Activated naive CD4-positive, alpha-beta T cell treated with anti-CD3 and anti-CD28 coated beads, Interleukin-2, amount 50 U/mL, for 24 hours (primary cell): ENCODE data around the gene LRBA.

Experiments used
- H3K27ac Mint-ChIP-seq: one replicate; pipeline ENCODE4 v1.8.0; 2021; ENCODE audit warnings: mild to moderate bottlenecking, mixed read lengths
- H3K27me3 Mint-ChIP-seq: one replicate; pipeline ENCODE4 v1.8.0; 2021; ENCODE audit warnings: mixed read lengths
- H3K36me3 Mint-ChIP-seq: one replicate; pipeline ENCODE4 v1.8.0; 2021; ENCODE audit warnings: mixed read lengths
- H3K4me1 Mint-ChIP-seq: one replicate; pipeline ENCODE4 v1.8.0; 2021; ENCODE audit warnings: mixed read lengths
- H3K4me3 Mint-ChIP-seq: one replicate; pipeline ENCODE4 v1.8.0; 2021; ENCODE audit warnings: mild to moderate bottlenecking, mixed read lengths
- H3K9me3 Mint-ChIP-seq: one replicate; pipeline ENCODE4 v1.8.0; 2021; ENCODE audit warnings: mixed read lengths

Gene LRBA

DNA sequence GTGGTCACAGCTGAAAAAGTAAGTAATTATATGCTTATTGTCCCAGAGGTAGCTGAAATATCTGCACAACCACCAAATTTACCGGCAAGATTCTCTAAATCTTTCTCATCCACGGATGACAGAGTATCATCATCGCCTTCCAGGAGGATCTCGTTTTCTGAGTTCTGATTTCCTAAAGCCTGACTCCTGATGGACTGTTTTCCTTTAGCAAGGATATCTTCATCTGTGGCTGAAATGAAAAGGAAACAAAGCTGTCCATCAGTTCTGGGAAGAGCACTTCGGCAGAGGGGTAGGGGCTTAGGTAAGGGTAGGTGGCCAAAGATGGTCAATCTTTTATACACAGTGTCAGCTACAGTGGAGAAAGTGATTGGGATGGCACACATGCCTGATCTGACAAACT is 424.5 kb downstream of the LRBA start:
- Mint-ChIP-seq H3K9me3 (no peaks in the 10 kb centered on the region), H3K4me1 (no peaks in the 10 kb centered on the region)

DNA sequence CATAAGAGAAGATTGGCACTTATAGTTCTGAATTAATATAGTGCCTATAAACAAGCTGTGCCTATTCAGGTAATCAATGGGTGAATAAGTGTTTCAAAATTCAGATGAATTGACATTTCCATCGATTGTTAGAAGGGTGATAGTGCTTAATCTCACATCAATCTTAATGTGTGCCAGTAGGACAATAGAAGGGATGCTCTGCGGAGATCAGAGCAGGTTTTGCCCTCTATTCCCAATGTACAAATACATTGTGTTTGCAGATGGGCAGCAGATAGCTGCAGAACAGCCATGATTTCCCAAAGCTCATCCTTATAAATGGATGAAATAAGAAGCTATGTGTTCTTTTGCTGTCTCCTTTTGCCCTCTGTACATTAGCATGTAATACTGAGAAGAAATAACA is 425.9 kb downstream of the LRBA start:
- Mint-ChIP-seq H3K9me3 (no peaks in the 10 kb centered on the region), H3K4me3 (no peak overlapping the region), H3K36me3 (peaks cover 18% of the 10 kb centered on the region), H3K4me1 (no peaks in the 10 kb centered on the region), H3K27ac (no peak overlapping the region), H3K27me3 (no peaks in the 10 kb centered on the region)

More for the DNA sequence above, 424.5 kb downstream of the LRBA start:
- H3K36me3 Mint-ChIP-seq = peaks cover 13% of the 10 kb centered on the region
- no peak overlapping the region for H3K27ac Mint-ChIP-seq
- H3K27me3 Mint-ChIP-seq = no peaks in the 10 kb centered on the region
- H3K4me3 Mint-ChIP-seq = no peak overlapping the region

DNA sequence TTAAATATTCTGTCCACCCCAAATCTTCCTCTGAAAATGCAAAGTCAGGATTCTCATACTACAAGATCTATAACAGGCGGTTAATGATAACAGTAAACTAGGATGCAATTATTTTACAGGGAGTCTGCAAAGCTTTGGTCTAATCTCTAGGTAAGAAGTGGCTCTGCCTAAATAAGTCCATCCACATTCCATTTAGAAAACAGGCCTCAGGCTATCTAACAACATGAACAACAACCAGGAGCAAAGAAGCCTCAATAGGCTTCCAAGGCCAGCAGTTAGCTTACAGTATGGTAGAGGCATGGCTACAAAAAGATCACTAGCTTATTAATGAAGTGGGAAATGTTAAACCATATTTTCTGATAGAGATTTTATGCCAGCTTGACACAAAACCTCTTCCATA is 426.8 kb downstream of the LRBA start:
- Mint-ChIP-seq H3K9me3 (no peaks in the 10 kb centered on the region), H3K27ac (no peak overlapping the region), H3K4me3 (no peak overlapping the region)

DNA sequence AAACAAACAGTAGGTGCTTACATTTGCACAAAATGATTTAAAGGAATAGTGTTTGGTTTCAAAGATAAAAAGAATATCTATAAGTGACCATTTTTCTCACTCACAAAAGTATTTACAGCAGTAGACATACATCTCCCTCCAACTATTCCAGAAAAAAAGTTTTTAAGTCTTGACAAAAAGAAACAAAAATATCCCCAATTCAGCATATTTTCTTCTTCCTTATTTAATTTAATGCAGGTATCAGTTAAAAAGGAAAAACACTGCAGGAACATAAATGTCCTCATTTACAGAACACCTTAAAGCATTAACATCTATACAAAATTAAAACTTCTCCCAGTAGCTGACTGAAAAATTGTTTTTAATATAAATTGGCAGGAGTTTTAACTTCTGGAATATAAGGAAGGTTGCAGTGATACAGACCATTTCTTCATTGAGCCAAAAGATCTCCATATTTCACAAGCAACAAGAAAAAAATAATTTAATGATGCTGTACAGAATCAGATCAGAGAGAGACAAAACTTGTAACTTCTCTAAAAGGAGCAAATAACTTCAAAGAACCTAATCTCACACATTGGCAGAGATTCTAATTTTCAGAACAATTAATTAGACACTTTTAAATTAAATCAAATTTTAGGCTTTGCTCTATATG is 428.8 kb downstream of the LRBA start:
- Mint-ChIP-seq H3K4me3 (no peak overlapping the region), H3K27me3 (no peaks in the 10 kb centered on the region), H3K36me3 (peaks cover 29% of the 10 kb centered on the region)

More for the DNA sequence above, 426.8 kb downstream of the LRBA start:
- Mint-ChIP-seq H3K4me1 (no peaks in the 10 kb centered on the region), H3K27me3 (no peaks in the 10 kb centered on the region), H3K36me3 (peaks cover 24% of the 10 kb centered on the region)

DNA sequence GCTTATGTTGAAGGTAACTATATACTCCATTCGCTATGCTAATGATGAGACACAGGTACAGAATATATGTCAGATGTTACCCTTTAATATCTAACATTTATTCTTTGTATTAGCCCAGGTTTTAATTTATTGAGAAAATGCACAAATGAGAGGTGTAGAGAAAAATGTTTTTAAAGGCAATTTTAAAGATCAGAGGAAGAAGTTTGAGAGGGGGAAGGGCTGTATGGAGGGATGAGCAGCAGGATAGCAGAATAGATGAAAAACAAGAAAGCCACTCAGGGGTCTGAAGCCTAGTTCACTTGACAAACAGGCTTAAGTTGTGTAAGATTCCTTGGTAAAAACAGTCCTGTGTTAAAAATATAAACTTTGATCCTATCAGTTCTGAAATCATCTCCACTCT is 429.5 kb downstream of the LRBA start:
- H3K9me3 Mint-ChIP-seq = no peaks in the 10 kb centered on the region
- no peaks in the 10 kb centered on the region for H3K4me1 Mint-ChIP-seq
- peaks cover 28% of the 10 kb centered on the region for H3K36me3 Mint-ChIP-seq
- H3K27ac Mint-ChIP-seq = peak overlapping the region; percentile 51
- no peaks in the 10 kb centered on the region for H3K27me3 Mint-ChIP-seq
- no peak overlapping the region for H3K4me3 Mint-ChIP-seq

More for the DNA sequence above, 428.8 kb downstream of the LRBA start:
- H3K27ac Mint-ChIP-seq = no peak overlapping the region
- H3K4me1 Mint-ChIP-seq = no peaks in the 10 kb centered on the region
- H3K9me3 Mint-ChIP-seq = no peaks in the 10 kb centered on the region

DNA sequence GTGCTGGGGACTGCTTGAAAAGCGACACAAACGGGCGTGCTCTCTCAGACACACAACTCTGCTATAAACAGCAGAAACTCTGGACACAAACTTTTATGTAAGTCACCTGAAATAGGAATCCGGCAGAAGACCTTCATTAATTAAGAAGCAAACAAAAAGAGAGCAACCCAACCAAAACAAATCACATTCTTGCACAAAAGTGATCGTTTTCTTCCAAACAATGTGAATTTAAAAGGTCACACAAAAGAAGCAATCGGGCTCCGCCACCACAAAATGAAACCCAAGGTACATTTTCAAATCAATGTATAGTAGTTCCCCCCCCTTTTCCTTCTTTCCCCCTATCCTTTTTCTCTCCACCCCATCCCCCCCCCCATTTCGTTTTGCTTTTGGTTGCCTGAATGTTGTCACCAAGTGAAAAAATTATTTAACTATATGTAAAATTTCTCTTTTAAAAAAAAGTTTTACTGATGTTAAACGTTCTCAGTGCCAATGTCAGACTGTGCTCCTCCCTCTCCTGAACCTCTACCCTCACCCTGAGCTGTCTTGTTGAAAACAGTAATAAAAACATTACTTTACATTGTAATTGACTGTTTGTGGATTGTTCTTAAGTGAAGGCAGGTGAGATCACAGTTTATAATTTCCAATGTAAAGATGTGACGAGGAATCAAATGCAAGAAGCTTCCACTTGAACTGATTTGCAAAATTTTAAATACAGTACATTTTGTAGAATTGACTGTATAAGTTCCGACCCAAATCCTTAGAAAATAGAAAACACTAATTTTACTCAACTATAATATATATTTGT is 430.8 kb downstream of the LRBA start:
- Mint-ChIP-seq H3K27me3 (no peaks in the 10 kb centered on the region), H3K9me3 (no peaks in the 10 kb centered on the region), H3K36me3 (peaks cover 32% of the 10 kb centered on the region), H3K4me1 (no peaks in the 10 kb centered on the region), H3K4me3 (no peak overlapping the region), H3K27ac (no peak overlapping the region)

DNA sequence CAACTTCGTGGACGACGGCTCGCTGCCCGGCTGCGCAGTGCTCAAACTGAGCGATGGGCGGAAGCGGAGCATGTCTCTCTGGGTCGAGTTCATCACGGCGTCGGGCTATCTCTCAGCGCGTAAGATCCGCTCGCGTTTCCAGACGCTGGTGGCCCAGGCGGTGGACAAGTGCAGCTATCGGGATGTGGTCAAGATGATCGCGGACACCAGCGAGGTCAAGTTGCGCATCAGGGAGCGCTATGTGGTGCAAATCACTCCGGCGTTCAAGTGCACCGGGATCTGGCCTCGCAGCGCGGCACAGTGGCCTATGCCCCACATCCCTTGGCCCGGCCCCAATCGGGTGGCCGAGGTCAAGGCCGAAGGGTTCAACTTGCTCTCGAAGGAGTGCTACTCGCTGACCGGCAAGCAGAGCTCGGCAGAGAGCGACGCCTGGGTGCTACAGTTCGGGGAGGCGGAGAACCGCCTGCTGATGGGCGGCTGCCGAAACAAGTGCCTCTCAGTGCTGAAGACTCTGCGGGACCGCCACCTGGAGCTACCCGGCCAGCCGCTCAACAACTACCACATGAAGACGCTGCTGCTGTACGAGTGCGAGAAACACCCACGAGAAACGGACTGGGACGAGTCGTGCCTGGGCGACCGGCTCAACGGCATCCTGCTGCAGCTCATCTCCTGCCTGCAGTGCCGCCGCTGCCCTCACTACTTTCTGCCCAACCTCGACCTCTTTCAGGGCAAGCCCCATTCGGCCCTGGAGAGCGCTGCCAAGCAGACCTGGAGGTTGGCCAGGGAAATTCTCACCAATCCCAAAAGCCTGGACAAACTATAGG is 431.6 kb downstream of the LRBA start:
- Mint-ChIP-seq H3K4me3 (no peak overlapping the region), H3K4me1 (no peaks in the 10 kb centered on the region), H3K36me3 (peaks cover 35% of the 10 kb centered on the region), H3K27ac (no peak overlapping the region), H3K27me3 (no peaks in the 10 kb centered on the region), H3K9me3 (no peaks in the 10 kb centered on the region)

DNA sequence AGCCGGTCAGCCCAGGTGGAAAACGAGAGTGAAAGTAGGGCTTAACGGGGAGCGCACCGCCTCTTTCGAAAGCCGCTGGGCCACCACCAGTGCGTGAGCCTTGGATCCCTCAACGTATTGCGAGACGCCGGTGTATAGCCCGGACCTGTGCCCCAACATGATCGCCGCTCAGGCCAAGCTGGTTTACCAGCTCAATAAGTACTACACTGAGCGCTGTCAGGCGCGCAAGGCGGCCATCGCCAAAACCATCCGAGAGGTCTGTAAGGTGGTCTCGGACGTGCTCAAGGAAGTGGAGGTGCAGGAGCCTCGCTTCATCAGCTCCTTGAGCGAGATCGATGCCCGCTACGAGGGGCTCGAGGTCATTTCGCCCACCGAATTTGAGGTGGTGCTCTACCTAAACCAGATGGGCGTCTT is 432.2 kb downstream of the LRBA start:
- no peak overlapping the region for H3K27ac Mint-ChIP-seq
- H3K36me3 Mint-ChIP-seq = peaks cover 35% of the 10 kb centered on the region

DNA sequence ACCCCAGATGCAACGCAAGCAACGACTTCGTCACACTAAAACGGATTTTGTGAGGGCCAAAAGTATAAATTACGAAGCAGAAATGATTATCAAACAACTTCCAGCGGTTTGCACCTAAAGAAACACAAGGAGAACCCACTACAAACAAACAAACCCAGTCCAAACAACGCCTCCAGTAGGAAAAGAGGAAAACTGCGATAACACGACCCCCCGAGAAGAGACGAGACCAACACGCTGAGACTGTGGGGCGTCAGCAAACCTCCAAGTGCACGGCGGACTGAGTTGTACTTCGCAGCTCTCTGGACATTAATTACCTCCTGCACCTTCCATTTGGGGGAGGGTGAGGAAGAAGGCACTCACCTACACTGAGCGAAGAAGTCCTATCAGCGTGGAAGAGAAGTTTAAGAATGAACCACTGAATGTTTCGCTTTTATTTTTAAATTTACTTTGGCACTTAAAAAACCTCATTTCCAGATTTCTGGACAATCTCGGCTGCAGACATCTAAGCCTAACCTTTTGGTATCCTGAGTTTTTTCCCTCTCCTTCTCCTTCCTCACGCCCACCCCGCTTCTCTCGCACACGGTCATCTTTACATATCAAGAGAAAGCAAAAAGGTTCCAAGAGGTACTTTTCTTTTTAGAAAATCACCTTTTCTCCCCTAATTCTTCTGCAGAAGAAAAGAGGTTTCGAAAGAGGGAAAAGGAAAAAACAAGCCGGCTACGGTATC is 432.8 kb downstream of the LRBA start, which contains the start of gene MAB21L2:
Gene MAB21L2, plus strand, starts transcription at position 6 of the 727 bp plus-strand sequence. CDS start 879 bp downstream, outside the sequence.
- Mint-ChIP-seq H3K27me3 (no peaks in the 10 kb centered on the region), H3K4me3 (no peak within 1 kb of the TSS), H3K9me3 (no peaks in the 10 kb centered on the region), H3K36me3 (peaks cover 35% of the 10 kb centered on the region), H3K4me1 (no peaks in the 10 kb centered on the region), H3K27ac (no peak within 1 kb of the TSS)

More for the DNA sequence above, 432.2 kb downstream of the LRBA start:
- Mint-ChIP-seq H3K27me3 (no peaks in the 10 kb centered on the region), H3K4me3 (no peak overlapping the region), H3K4me1 (no peaks in the 10 kb centered on the region), H3K9me3 (no peaks in the 10 kb centered on the region)

DNA sequence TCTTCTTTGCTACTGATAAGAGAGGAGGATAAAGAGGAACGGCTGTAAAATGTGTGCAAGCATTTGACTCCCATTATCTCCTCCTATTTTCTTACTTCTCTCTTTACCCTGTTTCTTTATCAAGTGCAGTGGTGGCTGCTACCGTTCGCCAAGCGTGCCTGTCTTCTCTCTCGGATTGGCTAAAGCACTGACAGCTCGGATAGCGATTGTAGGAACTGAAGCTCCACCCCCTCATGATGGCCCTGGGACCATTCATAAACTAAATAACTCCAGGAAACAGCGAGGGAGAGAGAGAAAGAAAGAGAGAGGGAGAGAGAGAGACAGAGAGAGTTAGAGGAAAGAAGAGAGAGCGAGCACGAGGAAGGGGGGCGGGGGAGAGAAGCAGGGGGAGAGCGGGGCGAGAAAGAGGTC is 433.4 kb downstream of the LRBA start:
- Mint-ChIP-seq H3K36me3 (peaks cover 35% of the 10 kb centered on the region), H3K27ac (no peak overlapping the region), H3K9me3 (no peaks in the 10 kb centered on the region), H3K4me1 (no peaks in the 10 kb centered on the region), H3K27me3 (no peaks in the 10 kb centered on the region), H3K4me3 (no peak overlapping the region)

DNA sequence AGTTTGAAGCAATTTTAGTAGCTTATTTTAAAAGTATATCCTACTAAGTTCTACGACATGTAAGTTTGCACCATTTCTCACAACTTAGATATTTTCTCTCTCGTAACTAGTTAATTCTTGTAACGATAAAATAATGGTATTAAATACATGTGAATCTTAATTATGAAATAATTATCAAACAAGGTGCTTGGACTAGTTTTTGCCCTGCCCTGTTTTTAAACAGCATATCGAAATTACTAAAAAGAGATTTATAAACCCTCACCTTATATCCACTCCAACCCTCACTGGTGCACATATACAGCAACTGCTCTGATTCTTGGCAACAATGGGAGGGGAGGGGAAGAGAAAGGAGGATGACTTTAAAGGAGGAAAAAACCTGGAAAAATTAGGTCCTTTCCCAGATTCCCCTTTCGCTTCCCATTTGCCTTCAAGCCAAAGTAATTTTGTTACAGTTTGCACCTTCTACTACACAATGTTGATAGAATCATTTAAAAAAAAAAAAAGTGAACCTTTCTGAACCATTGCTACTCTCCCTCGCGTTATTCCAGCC is 434.0 kb downstream of the LRBA start:
- H3K27me3 Mint-ChIP-seq = no peaks in the 10 kb centered on the region
- no peak overlapping the region for H3K27ac Mint-ChIP-seq
- H3K36me3 Mint-ChIP-seq = peaks cover 32% of the 10 kb centered on the region
- H3K4me3 Mint-ChIP-seq = no peak overlapping the region
- no peaks in the 10 kb centered on the region for H3K9me3 Mint-ChIP-seq
- no peaks in the 10 kb centered on the region for H3K4me1 Mint-ChIP-seq

DNA sequence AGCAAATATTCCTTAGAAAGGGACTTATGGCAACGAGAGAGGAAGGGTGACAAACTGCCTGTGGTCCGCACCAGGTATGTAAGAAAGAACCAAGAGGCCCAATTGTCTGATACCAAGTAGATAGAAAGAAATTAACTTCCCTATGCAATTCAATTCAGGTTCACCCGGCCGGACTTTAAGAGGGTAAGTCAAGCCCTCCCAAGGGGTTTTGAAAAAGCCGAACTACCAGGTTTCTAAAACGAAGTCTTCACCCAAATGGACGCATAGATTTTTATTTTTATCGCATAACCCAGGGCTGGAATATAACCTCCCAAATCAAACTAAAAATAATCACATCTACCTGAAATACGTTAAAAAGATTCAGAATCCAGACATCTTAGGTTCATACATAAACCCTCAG is 434.8 kb downstream of the LRBA start:
- no peak overlapping the region for H3K4me3 Mint-ChIP-seq
- H3K27me3 Mint-ChIP-seq = no peaks in the 10 kb centered on the region
- peaks cover 29% of the 10 kb centered on the region for H3K36me3 Mint-ChIP-seq
- H3K27ac Mint-ChIP-seq = no peak overlapping the region
- H3K9me3 Mint-ChIP-seq = no peaks in the 10 kb centered on the region
- no peaks in the 10 kb centered on the region for H3K4me1 Mint-ChIP-seq

DNA sequence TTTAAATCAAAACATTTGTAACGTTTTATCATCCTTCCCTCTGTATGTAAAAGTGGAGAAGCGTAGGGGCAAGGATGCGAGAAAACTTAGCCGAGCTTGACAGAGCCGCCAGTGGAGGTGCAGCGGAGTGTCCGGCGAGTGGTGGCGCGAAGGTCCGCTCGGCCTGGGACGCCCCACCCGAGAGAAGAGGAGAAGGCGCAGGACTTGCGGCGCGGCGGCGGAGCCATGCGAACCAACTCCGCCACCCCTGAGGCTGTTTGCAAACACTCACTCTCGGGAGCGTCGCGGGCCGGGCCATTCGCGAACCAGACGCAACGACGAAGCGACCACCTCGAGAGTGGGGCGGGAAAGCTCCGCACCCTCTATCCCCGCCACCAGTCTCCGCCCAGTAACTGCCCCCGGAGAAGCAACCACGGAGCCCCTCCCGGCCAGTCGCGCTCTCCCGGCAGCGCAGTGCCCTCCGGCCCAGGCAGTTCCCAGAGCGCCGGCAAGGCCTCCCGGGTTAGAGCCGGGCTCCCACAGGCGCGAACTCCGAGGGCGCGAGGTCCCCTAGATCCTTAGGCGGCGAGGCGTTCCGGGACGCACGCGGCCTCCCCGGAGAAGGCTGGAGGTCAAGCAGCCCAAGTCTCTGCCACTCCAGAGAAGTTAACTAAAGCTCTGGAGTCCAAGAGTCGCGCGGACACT is 435.4 kb downstream of the LRBA start:
- H3K4me1 Mint-ChIP-seq = peaks cover 4% of the 10 kb centered on the region
- H3K4me3 Mint-ChIP-seq = no peak overlapping the region
- peaks cover 31% of the 10 kb centered on the region for H3K36me3 Mint-ChIP-seq
- no peaks in the 10 kb centered on the region for H3K27me3 Mint-ChIP-seq
- peak overlapping the region; percentile 65 for H3K27ac Mint-ChIP-seq
- no peaks in the 10 kb centered on the region for H3K9me3 Mint-ChIP-seq

DNA sequence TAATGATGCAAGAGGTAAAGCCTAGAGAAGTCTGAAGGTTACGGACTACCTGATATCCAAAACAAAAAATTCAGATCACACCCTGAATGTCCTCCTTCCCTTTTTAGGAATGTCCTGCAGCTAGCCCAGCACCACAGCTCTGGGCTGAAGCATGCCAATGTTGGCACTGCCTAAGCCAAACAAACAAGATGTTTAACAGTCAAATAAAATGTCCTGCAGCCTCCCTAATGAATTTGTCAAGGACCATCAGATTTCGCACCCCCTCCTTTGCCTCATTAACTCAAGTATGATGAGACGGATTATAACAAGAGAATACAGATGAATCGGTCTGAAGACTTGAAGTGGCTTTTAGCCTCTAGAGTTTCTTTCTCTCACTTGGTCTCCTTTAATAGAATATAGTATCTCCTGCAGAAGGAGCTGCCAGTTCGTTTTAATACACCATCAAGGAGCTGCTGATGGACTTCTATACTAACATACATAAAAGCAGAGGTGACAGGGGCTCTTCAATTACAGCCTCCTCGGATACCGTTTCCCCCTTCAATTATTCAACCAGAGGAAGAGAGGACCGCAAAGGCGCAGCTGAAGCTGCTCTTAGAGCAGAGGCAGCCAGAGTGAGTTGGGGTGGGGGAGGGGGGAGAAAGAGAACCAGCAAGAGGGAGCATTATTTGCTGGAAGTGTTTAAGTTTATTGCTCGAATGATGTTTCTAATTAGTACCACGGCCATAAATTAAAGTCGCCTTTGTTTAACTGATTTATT is 436.2 kb downstream of the LRBA start:
- H3K9me3 Mint-ChIP-seq = no peaks in the 10 kb centered on the region
- H3K4me3 Mint-ChIP-seq = no peak overlapping the region
- no peak overlapping the region for H3K27ac Mint-ChIP-seq
- H3K27me3 Mint-ChIP-seq = no peaks in the 10 kb centered on the region
- peaks cover 6% of the 10 kb centered on the region for H3K4me1 Mint-ChIP-seq
- peaks cover 27% of the 10 kb centered on the region for H3K36me3 Mint-ChIP-seq
